Measurements from ENCODE around the gene PCDH18. TPM values are rescaled to one million over a fixed set of nuclear protein-coding genes. Genes with fewer than 3 reads are reported as not detected.
"Not testable (repeated sequence)": the region's sequence is repeated elsewhere in the genome, so short reads cannot be mapped to it uniquely, and the experiment has no call there.

The PCDH18 gene
- total RNA-seq, 1 donor from 2014 or later: 1.2 TPM

- Histone ChIP-seq H3K27me3 (ENCODE audit: control insufficient read depth, insufficient read depth, low read length) (no peaks in the 10 kb centered on the region), H3K4me3 (ENCODE audit: low read depth, low read length) (no peak overlapping the region), H3K36me3 (ENCODE audit: control insufficient read depth, insufficient read depth, low read length) (no peaks in the 10 kb centered on the region)
- no peak for TF ChIP-seq CTCF (IDR thresholded peaks at IDR 0.05; ENCODE audit: insufficient read depth, low read length, poor library complexity, severe bottlenecking)
- DNase-seq (ENCODE audit: low read depth): no peak
Measured at GRCh38 chr4:137514406-137515111, 17.7 kb downstream of the PCDH18 start.

GRCh38 chr4:137510557-137511265, 21.6 kb downstream of the PCDH18 start:
- Histone ChIP-seq H3K27me3 (ENCODE audit: control insufficient read depth, insufficient read depth, low read length) (no peaks in the 10 kb centered on the region), H3K4me3 (ENCODE audit: low read depth, low read length) (no peak overlapping the region), H3K36me3 (ENCODE audit: control insufficient read depth, insufficient read depth, low read length) (no peaks in the 10 kb centered on the region)
- no peak for TF ChIP-seq CTCF (IDR thresholded peaks at IDR 0.05; ENCODE audit: insufficient read depth, low read length, poor library complexity, severe bottlenecking)
- DNase-seq (ENCODE audit: low read depth): peak; percentile 72

- Histone ChIP-seq H3K36me3 (ENCODE audit: control insufficient read depth, insufficient read depth, low read length) (no peaks in the 10 kb centered on the region), H3K27me3 (ENCODE audit: control insufficient read depth, insufficient read depth, low read length) (no peaks in the 10 kb centered on the region), H3K4me3 (ENCODE audit: low read depth, low read length) (no peak overlapping the region)
- no peak for DNase-seq (ENCODE audit: low read depth)
- no peak for TF ChIP-seq CTCF (IDR thresholded peaks at IDR 0.05; ENCODE audit: insufficient read depth, low read length, poor library complexity, severe bottlenecking)
Measured at GRCh38 chr4:137509855-137510282, 22.4 kb downstream of the PCDH18 start.

- no peak overlapping the region for H3K4me3 ChIP-seq (ENCODE audit: low read depth, low read length)
- TF ChIP-seq CTCF (IDR thresholded peaks at IDR 0.05; ENCODE audit: insufficient read depth, low read length, poor library complexity, severe bottlenecking): no peak
- no peak for DNase-seq (ENCODE audit: low read depth)
Measured at GRCh38 chr4:137502339-137503129, 29.8 kb downstream of the PCDH18 start.

GRCh38 chr4:137496267-137496666, 36.0 kb downstream of the PCDH18 start:
- H3K27me3 ChIP-seq (ENCODE audit: control insufficient read depth, insufficient read depth, low read length); H3K36me3 ChIP-seq (ENCODE audit: control insufficient read depth, insufficient read depth, low read length); DNase-seq (ENCODE audit: low read depth); H3K4me3 ChIP-seq (ENCODE audit: low read depth, low read length): not testable (repeated sequence)

More at GRCh38 chr4:137502339-137503129, 29.8 kb downstream of the PCDH18 start:
- Histone ChIP-seq H3K36me3 (ENCODE audit: control insufficient read depth, insufficient read depth, low read length) (no peaks in the 10 kb centered on the region), H3K27me3 (ENCODE audit: control insufficient read depth, insufficient read depth, low read length) (no peaks in the 10 kb centered on the region)

- DNase-seq (ENCODE audit: low read depth): no peak
- Histone ChIP-seq H3K27me3 (ENCODE audit: control insufficient read depth, insufficient read depth, low read length) (no peaks in the 10 kb centered on the region), H3K36me3 (ENCODE audit: control insufficient read depth, insufficient read depth, low read length) (no peaks in the 10 kb centered on the region), H3K4me3 (ENCODE audit: low read depth, low read length) (no peak overlapping the region)
- no peak for TF ChIP-seq CTCF (IDR thresholded peaks at IDR 0.05; ENCODE audit: insufficient read depth, low read length, poor library complexity, severe bottlenecking)
Measured at GRCh38 chr4:137495578-137495977, 36.7 kb downstream of the PCDH18 start.

- H3K27me3 ChIP-seq (ENCODE audit: control insufficient read depth, insufficient read depth, low read length); DNase-seq (ENCODE audit: low read depth); H3K36me3 ChIP-seq (ENCODE audit: control insufficient read depth, insufficient read depth, low read length); H3K4me3 ChIP-seq (ENCODE audit: low read depth, low read length): not testable (repeated sequence)
Measured at GRCh38 chr4:137483313-137483959, 48.9 kb downstream of the PCDH18 start.

GRCh38 chr4:137479657-137480056, 52.6 kb downstream of the PCDH18 start:
- not testable (repeated sequence) for DNase-seq (ENCODE audit: low read depth); H3K4me3 ChIP-seq (ENCODE audit: low read depth, low read length); H3K36me3 ChIP-seq (ENCODE audit: control insufficient read depth, insufficient read depth, low read length); H3K27me3 ChIP-seq (ENCODE audit: control insufficient read depth, insufficient read depth, low read length)
